Neural crest cell (in vitro differentiated cells): ENCODE measurements around the gene IGFALS. TPM values are rescaled to one million over a fixed set of nuclear protein-coding genes. Genes with fewer than 3 reads are reported as not detected.

Experiments used
- total RNA-seq: library from RNA; stranded (reverse); gene quantifications from 2 replicates; pipeline ENCODE4 v1.2.1, GENCODE V29; 2021

The IGFALS gene
- total RNA-seq, 1 donor from 2014 or later = 0.14 TPM

Other genes starting within 250 kb of the IGFALS start
- 43.3 and 45.8 TPM in 2 replicates for gene IFT140, start 181.6 kb downstream of the IGFALS start, total RNA-seq
- 38.3 TPM in 2 replicates for gene CRAMP1, start 181.3 kb downstream of the IGFALS start, total RNA-seq
- gene JPT2, start 115.4 kb downstream of the IGFALS start, total RNA-seq = 247 and 261 TPM in 2 replicates
- 111 and 113 TPM in 2 replicates for gene MAPK8IP3, start 87.5 kb downstream of the IGFALS start, total RNA-seq
- gene NME3, start 22.2 kb downstream of the IGFALS start, total RNA-seq = 35.0 and 38.0 TPM in 2 replicates
- gene EME2, start 20.9 kb downstream of the IGFALS start, total RNA-seq = 36.5 and 37.0 TPM in 2 replicates
- 135 and 141 TPM in 2 replicates for gene MRPS34, start 20.6 kb downstream of the IGFALS start, total RNA-seq
- 23.1 and 23.8 TPM in 2 replicates for gene SPSB3, start 11.1 kb downstream of the IGFALS start, total RNA-seq
- 71.0 and 73.8 TPM in 2 replicates for gene NUBP2, start 10.7 kb downstream of the IGFALS start, total RNA-seq
- gene HAGH, start 33.1 kb upstream of the IGFALS start, total RNA-seq = 31.1 TPM in 2 replicates
- 27.2 and 28.0 TPM in 2 replicates for gene FAHD1, start 33.5 kb upstream of the IGFALS start, total RNA-seq
- gene MEIOB, start 78.5 kb upstream of the IGFALS start, total RNA-seq = not detected in 2 replicates
- not detected in 2 replicates for gene HS3ST6, start 124.7 kb upstream of the IGFALS start, total RNA-seq
- 29.8 and 30.5 TPM in 2 replicates for gene MSRB1, start 149.5 kb upstream of the IGFALS start, total RNA-seq
- not detected in 2 replicates for gene RPL3L, start 161.0 kb upstream of the IGFALS start, total RNA-seq
- gene NDUFB10, start 165.8 kb upstream of the IGFALS start, total RNA-seq = 128 TPM in 2 replicates
- 3,479 and 3,508 TPM in 2 replicates for gene RPS2, start 171.1 kb upstream of the IGFALS start, total RNA-seq
- gene RNF151, start 173.2 kb upstream of the IGFALS start, total RNA-seq = not detected in 2 replicates
- gene TBL3, start 178.3 kb upstream of the IGFALS start, total RNA-seq = 39.5 and 39.6 TPM in 2 replicates
- 0.63 and 0.75 TPM in 2 replicates for gene NOXO1, start 187.8 kb upstream of the IGFALS start, total RNA-seq
- gene GFER, start 190.5 kb upstream of the IGFALS start, total RNA-seq = 42.5 and 43.3 TPM in 2 replicates
- gene SYNGR3, start 196.3 kb upstream of the IGFALS start, total RNA-seq = 2.1 and 2.2 TPM in 2 replicates
- 55.7 and 62.5 TPM in 2 replicates for gene ZNF598, start 216.1 kb upstream of the IGFALS start, total RNA-seq
- 0.82 and 1.3 TPM in 2 replicates for gene NPW, start 226.1 kb upstream of the IGFALS start, total RNA-seq
- 7.6 and 8.1 TPM in 2 replicates for gene NHERF2, start 233.2 kb upstream of the IGFALS start, total RNA-seq